CD4-positive, alpha-beta T cell treated with Interferon alpha-2 for 1 hour (primary cell): ENCODE data around the gene RPS2.
A peak's percentile ranks its signal among the peaks of the same experiment; 100 is the strongest.

Experiments
- DNase-seq, 2 donors: peaks; one replicate each; pipeline ENCODE4 v3.0.0-alpha.2; 2020 to 2022

Gene RPS2

DNA sequence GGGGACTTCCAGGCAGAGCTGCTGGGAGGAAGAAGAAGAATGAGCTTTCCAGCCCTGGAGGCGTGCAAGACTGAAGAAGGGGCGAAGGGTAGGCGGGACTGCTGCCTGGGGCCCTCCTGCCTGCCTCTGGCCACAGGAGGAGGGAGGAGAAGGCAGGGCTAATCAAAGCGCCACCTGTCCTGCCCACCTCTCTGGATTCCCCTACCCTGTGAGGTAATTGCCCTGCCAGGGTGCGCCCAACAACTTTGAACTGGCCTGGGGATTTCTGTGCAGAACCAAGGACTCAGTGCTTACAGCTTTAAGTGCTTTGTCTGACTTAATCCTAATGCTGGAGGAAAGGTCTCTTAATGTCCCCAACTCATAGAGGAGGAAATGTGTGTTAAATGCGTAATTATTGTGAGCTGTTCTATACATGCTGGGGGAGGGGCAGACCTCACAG lies 16.8 kb upstream of the RPS2 start, which contains the start of gene NOXO1:
Gene NOXO1 (minus strand): TSS at position 72 of the 439 bp plus-strand sequence. CDS start 290 bp downstream, outside the sequence.
- DNase-seq, result no peak

DNA sequence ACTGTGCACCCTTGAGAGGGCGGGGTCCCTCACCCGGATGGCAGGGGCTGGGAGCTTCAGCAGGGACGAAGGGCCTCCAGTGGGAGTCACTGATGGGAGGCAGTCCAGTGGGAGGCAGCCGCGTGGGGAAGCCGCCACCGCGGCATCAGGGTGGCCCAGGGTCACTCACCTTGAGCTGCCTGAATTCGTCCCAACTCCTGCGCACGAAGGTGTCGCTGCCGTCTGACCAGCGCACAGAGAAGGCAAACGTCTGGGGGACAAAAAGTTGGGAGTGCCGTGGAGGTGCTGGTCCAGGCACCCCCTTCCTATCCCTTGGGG lies 16.1 kb upstream of the RPS2 start:
- no peak for DNase-seq

DNA sequence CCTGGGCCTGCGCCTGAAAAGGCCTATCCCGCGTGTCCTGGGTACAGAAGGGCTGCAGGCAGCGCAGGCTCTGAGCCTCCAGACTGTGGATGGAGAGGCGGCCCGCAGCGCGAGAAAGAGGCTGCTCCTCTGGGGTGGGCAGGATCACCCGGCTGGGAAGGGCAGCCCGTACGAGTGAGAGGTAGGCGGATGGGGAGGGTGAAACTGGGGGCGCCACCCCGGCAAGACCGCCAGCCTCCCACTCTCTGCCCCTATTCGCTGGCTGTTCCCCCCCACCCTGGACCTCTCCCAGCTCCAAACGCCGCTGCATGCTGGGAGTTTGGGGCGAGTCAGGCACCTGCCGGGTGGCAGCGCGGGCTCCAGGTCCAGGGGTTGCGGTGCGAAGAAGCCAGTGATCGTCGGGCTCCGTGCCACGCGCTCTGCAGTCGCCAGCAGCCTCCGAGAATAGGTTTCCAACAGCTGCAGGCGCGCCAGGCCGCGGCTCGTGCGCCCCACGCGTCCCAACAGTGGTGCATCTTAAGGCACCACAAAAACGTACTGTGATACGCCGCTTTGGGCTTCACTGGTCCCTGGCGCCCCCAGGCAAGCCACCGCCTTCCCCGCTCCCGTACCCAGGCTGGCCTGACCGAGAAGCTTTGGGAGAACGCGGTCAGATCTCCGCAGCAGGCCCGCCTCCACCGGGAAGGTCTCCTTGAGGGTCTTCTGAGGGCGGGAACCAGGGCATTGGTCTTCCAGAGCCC lies 15.6 kb upstream of the RPS2 start:
- no peak for DNase-seq

DNA sequence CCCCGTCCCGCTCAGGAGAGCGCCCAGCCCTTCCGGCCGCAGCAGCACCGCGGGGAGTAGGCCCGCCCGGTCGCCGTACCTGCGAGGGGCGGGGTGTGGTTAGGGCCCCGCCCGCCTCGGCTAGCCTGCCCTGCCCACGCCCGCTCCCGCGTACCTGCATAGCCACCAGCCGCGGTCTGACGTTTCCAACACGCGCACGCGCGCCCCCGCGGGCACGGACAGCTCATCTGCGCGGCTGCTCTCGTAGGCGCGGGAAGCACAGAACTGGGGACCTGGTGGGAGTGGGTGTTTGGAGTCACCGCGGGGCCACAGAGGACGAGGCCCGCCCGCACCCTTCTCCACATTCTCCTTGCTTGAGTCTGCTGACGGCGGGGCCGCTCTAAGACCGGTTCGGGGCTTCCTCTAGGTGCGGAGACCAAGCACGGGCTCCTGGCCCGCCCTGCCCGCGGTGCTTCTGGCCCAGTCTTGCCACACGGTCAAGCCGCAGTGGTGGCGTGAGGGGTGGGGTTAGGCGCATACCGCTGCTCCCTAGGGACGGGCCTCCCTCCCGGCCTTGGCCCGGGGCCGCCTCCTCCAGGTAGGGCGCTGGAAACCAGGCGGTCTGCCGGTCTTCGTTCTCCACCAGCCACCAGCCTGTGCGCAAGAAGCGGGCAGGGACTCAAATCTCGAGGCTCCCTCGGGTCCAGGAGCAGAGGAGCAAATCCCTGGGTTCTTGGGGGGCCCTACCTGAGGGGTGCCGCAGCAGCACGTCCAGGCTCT lies 14.8 kb upstream of the RPS2 start:
- peak in 1 of 2 donors; percentile 52 for DNase-seq

DNA sequence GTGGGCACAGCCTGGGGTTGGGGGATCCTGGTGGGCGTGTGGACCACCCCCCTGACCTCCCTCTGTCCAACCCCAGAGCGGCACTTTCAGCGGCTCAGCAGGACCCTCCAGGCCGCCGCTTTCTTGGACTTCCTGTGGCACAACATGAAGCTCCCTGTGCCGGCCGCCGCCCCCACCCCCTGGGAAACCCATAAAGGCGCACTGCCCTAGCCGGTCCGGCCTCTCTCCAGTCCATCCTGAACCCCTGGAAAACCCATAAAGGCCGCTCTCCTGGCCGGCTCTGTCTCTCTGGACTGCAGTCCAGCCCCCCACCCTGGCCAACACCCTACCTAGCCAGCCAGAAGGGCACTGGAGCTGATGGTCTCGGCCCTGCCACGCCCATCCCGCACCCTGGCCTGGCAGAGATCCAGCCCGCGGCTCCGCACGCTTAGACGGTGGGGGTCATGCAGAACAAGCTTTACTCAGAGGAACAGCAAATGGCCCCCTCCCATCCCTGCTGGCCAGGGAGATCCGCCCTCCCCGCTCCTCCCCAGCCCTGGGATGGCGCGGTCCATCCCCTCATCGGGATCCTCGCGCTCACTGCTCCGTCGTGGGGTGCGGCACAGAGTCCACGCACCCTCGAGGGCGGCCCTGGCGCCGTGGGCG lies 14.0 kb upstream of the RPS2 start:
- DNase-seq, result no peak

DNA sequence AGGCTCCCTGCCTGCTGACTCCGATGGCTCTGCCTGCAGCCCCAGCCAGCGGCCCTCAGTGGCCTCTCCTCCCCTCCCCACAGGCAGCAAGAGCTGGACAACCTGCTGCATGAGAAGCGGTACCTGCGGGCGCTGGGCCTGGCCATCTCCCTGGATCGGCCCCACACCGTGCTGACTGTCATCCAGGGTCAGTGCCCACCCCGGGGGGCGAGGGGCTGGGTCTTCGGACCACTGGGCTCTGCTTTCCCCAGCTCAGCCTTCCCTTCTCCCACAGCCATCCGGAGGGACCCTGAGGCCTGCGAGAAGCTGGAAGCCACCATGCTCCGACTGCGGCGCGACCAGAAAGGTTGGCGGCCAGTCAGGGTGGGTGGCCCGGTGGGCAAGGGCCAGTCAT lies 13.2 kb upstream of the RPS2 start:
- no peak for DNase-seq

DNA sequence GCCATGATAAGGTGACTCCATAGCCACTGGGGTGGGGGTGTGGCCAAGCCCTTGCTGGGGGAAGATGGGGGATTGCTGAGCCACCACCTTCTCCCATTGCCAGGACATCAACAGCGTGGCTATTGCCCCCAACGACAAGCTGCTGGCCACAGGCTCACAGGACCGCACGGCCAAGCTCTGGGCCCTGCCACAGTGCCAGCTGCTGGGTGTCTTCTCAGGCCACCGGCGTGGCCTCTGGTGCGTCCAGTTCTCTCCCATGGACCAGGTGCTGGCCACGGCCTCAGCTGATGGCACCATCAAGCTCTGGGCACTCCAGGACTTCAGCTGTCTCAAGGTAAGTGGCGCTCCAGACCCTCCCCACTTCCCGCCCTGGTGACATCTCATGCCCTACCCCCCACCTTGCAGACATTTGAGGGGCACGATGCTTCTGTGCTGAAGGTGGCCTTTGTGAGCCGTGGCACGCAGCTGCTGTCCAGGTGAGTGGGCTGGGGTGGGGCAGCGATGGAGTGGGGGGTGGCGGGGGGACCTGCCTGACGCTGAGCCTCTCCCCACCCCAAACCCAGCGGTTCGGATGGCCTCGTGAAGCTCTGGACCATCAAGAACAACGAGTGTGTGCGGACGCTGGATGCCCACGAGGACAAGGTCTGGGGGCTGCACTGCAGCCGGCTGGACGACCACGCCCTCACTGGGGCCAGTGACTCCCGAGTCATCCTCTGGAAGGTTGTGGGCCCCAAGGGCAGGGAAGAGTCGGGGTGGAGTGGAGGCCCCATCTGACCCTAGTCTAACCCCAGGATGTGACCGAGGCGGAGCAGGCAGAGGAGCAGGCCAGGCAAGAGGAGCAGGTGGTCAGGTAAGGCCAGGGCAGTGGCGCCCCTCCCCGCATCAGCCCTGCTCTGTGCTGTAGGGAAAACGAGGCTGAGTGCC lies 12.6 kb upstream of the RPS2 start:
- DNase-seq, result no peak

DNA sequence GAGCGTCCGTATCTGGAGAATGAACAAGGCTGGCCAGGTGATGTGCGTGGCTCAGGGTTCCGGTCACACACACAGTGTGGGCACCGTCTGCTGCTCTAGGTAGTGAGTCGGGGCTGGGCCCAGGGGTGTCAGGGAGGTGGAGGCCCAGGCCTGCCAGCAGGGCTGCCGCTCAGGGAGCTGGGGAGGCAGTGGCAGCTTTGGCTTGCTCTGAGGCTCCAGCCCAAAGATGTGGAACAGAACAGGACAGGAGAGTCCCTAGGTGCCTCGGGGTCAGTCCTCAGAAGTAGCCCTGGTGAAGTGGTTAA lies 11.5 kb upstream of the RPS2 start:
- DNase-seq, result no peak

DNA sequence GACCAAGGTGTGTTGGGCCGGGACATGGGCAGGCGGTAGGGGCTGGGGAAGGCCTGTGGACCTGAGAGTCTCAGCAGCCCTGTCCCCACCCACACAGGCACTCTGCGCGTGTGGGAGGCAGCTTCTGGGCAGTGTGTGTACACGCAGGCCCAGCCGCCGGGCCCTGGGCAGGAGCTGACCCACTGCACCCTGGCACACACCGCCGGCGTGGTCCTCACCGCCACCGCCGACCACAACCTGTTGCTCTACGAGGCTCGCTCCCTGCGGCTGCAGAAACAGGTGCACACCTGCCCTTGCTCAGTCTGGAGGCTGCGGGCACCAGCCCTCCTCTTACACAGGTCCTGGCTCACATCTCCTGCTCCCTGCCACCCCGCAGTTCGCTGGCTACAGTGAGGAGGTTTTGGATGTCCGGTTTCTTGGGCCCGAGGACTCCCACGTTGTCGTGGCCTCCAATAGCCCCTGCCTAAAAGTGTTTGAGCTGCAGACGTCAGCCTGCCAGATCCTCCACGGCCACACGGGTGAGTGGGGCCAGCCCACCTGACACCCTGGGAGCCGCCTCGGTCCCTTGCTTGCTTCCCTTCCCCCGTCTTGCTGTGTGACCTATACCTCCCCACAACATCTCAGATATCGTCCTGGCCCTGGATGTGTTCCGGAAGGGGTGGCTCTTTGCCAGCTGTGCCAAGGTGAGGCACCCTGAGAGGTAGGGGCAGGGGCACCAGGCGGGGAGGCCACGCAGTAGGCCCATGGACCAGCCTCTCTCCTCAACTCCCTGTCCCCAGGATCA lies 11.0 kb upstream of the RPS2 start:
- no peak for DNase-seq

DNA sequence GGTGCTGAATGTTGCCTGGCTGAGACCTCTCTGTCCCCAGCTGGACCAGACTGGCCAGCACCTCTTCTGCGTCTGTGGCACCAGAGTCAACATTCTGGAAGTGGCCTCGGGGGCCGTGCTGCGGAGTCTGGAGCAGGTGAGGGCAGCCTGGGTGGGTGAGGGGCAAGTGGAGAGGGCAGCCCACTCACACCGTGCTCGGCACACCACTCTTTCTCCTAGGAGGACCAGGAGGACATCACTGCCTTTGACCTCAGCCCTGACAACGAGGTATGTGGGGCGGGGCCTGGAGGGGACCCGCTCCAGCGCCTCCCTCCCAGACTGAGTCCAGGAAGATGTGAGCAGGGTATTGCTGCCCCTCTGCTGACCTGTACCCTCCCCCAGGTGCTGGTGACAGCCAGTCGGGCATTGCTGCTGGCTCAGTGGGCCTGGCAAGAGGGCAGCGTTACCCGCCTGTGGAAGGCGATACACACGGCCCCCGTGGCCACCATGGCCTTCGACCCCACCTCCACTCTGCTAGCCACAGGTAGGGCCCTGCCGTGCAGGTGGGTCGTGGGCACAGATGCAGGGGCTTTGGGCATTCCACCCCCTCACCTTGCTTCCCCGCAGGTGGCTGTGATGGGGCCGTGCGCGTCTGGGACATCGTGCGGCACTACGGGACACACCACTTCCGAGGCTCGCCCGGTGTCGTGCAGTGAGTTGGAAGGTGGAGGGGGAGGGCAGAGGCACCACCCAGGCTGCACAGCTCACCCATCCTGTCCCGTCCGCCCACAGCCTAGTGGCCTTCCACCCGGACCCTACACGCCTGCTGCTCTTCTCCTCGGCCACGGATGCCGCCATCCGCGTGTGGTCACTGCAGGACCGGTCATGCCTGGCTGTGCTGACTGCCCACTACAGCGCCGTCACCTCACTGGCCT lies 9.8 kb upstream of the RPS2 start:
- no peak for DNase-seq

DNA sequence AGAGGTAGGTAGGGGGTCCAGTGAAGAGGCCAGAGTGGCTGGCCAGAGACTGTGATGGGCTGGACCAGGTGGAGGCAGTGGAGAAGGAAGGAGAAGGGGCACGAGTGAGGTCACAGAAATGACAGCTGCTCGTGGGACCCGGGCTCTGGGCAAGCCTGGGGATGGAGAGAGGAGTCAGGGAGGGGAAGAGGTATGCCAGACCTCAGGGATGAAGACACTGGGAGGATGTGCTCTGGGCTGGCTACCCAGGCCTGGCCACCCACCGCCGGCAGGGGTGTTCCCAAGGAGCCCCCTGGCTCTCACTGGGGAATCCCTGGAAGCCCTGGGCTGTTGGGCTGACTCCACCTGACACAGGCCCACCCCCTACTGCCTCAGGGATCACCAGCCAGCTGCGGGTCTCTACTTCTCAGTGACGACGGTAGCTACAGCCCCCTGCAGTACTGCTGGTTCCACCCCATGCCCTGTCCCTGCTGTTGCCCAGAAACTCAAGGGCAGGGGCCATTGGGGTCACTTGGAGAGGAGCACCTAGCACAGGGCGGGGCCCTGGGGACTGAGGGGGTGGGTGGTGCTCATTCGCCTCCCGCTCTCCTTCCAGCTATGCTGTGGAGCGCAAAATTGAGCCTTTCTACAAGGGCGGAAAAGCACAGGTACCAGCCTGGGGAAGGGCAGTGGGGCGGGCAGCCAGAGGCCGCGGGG lies 9.0 kb upstream of the RPS2 start:
- no peak for DNase-seq

DNA sequence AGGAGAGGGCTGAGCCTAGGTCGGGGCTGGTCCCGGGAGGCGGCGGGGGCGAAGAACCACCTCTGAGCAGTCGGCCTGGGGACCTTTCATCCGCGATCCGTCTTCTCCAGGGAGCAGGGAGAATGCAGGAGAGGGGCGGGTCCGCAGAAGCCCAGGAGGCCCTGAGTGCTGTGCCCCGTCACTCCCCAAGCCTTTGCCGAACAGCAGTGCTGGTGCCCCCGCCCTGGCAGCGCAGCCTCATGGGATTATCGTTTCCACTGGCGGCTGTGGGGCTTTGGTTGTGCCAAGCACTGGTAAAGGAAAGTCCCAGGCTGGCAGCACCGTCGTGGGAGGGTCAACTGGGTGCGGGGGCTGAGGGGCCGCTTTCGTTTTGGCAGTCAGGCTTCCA lies 7.9 kb upstream of the RPS2 start:
- DNase-seq, result no peak

DNA sequence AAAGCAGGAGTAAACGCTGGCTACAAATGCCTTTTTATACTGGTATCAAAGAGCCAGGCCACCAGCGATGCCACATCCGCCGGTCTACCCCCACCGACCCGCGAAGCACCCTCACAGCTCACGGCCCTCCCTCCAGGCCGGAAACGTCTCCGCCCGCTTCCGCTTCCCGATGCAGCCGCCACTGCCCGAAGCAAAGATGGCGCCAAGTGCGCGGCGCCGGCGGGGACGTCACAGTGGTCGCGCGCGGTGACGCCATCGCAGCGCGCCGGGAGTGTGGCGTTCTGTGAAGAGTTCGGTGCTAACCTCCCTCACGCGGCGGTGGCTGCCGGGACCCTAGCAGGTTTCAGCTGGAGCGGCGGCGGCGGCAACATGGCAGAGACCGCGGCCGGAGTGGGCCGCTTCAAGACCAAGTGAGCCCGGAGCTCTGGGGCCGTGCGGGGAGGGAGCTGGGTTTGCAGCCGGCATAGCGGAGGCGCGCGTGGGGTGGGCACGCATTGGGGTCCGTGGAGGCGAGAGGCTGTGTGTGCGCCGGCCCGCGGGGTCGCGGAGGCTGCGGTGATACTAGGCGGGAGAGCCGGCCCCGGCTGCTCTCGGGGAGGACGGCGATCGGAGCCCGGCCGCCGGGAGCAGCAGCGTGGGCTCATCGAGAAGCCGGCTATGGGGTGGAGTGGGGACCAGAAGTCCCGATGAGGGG lies 7.3 kb upstream of the RPS2 start, which contains the start of gene TBL3:
Gene TBL3 (plus strand): TSS at position 258 of the 694 bp plus-strand sequence. CDS start 112 bp downstream, at position 370.
- DNase-seq, result peak; percentile 95 to 98

DNA sequence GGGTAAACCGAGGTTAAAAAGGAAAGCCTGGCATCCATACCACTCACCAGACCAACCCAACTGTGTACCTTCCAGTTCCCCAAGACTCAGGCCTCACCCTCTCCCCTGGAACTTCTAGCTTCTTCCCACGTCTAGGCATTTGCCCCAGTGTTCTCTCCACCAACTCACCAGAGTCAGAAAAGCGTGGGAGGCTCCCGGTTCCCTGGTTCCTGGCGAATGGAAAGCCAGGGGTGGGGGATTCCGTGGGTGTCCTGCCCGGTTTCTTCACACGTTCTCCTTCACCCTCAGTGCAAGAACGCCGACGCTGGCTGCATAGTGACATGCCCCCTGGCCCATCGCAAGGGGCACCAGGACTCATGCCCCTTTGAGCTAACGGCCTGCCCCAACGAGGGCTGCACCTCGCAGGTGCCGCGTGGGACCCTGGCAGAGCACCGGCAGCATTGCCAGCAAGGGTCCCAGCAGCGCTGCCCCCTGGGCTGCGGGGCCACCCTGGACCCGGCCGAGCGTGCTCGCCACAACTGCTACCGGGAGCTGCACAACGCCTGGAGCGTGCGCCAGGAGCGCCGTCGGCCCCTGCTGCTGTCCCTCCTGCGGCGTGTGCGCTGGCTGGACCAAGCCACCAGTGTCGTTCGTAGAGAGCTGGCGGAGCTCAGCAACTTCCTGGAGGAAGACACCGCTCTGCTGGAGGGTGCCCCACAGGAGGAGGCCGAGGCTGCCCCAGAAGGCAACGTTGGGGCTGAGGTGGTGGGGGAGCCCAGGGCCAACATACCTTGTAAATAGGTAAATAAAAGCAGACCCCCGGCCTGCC lies 3.7 kb upstream of the RPS2 start:
- DNase-seq, result no peak

DNA sequence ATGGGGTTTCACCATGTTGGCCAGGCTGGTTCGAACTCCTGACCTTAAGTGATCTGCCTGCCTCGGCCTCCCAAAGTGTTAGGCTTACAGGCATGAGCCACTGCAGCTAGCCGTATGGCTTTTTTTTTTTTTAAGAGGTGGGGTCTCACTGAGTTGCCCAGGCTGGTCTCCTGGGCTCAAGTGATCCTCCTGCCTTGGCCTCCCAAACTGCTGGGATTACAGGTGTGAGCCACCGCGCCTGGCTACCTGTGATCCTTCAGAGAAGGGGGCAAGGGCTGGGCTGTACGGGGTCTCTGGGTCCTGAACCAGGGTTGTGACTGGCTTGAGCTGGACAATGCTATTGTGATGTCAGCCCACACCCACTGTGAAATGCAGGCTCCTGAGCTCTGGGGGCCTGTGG lies 1.8 kb upstream of the RPS2 start, which contains the start of gene RNF151:
Gene RNF151 (plus strand): TSS at position 397 of the 400 bp plus-strand sequence. CDS start 26 bp downstream, outside the sequence.
- no peak for DNase-seq

DNA sequence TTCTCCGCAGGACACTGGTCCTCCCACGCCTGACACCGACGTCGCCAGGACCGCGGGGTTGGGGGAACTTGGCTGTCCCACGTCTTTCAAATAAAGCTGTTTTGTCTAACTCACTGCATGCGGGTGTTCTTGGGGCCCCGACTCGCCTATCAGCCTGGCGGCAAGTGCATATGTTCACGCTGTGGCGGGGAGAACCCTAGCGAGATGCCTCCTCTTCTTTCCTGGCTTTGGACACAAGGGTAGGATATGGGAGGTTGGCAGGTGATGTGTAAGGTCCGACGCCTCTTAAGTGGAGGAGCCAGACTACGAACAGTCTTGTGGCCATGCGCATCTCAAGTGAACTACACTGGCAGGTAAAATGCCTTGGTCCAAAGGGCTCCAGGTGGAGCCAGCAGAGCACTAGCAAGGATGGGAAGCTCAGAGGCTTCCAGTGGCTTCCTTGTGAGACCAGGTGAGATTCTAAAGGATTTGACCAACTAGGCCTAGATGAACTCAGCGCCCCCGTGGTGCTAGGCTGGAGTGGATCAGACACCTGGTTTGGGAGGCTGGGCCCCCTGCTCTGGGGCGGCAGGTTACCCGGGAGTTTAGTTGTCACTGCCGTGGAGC lies 873 bp upstream of the RPS2 start:
- DNase-seq, result peak in 1 of 2 donors; percentile 38

DNA sequence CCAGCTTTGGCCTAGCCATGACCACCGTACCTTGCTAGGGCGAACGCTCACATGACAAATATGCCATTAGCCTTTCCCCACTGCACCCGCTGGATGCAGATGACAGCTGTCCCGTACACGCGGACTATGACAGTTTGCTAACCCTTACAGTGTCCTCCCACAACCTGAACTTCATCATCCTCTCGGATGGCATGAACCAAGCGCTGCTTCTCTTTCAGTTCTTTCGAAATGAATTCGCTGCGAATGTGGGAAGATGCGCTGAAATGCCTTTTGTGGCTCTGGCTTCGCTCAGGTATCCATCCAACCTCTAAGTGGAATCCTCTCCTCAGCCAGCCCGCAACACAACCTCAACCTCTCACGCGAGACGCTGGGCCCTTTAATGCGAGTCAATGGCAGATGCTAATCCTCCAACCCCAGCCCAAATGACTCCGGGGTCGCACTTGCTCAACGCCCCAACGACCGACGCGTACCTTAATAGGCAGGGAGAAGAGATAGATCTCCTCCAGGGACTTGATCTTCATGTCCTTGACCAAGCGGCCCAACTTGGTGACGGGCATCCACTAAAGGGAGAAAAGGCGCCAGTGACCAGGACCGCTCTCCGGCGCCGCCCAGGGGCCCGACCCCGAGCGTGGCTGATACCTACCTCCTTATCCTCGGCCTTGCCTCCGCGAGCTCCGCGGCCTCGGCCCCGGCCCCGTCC lies 670 bp downstream of the RPS2 start:
- peak; percentile 29 to 62 for DNase-seq
